Measurements from ENCODE around the gene BPIFA1. TPM values are rescaled to one million over a fixed set of nuclear protein-coding genes. Genes with fewer than 3 reads are reported as not detected.

BPIFA1 gene
- total RNA-seq, 1 donor = not detected

DNA sequence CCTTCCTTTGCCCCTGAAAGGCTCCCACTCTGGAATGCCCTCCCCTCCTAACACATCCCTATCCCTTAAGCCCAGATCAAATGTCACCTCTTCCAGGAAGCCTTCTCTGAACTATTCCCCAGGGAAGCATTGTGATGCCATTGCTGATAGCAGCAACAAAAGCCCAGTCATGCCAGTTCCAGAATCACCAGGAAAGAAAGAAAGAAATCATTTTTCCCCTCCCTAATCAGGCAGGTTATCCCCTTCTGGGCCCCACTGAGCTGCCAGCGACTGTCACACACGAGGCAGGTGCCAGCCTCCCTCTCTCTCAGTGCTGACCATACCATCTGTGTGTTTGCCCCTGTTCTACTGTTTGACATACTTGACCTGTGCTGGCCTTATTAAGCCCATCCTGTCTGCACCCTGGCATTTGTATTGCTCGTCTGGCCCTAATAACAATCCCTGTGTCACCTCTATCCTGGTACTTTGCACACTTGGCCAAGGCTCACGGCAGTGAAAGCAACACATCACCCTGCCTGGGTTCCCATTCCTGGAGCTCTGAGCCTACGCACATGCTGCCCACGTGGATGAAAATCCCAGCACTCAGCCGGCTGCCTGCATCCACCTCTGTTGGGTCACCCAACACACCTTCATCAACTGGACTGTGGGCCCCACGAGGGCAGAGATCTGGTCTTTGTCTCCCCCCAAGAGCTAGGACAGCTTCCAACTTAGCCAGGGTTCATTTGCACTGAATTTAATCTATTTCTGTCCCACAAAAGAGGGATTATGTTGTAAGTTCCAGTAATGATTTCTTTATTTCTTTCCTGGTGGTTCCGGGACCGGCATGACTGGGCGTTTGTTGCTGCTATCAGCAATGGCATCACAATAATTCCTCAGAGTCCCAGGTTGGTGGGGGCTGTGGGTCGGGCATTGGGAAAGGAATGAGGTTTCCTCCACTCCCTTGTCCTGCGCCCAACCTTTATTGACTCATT lies 42.0 kb downstream of the BPIFA1 start:
- DNase-seq (ENCODE audit: low read depth in 2 of 3, low spot score in 2 of 3) = no peak

DNA sequence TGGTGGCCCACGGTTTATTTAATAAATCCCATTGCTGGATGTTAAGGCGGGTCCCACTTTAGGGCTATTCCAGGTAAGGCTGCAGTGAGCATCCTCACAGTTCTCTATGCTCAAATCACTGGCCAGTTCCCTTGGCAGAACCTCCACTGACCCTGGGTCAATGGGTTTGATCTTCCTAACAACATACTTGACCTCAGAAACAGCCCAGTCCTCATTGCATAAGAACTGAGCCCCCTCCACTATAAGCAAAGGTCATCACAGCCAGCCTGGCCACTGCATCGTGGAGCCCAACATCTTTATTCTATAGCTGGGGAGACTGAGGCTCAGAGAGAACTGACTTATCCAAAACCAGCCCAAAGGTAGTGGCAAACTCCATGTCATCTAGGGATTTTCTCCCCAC lies 42.9 kb downstream of the BPIFA1 start:
- no peak for DNase-seq (ENCODE audit: low read depth in 2 of 3, low spot score in 2 of 3)

GRCh38 chr20:33279261-33279910 lies 43.6 kb downstream of the BPIFA1 start:
- no peak for DNase-seq (ENCODE audit: low read depth in 2 of 3, low spot score in 2 of 3)

- no peak for DNase-seq (ENCODE audit: low read depth in 2 of 3, low spot score in 2 of 3)
These were observed 44.3 kb downstream of the BPIFA1 start for GRCh38 chr20:33280000-33280680.

GRCh38 chr20:33280775-33281174 lies 45.0 kb downstream of the BPIFA1 start:
- no peak for DNase-seq (ENCODE audit: low read depth in 2 of 3, low spot score in 2 of 3)

GRCh38 chr20:33281550-33282146 lies 45.9 kb downstream of the BPIFA1 start:
- no peak for DNase-seq (ENCODE audit: low read depth in 2 of 3, low spot score in 2 of 3)

- DNase-seq (ENCODE audit: low read depth in 2 of 3, low spot score in 2 of 3) = no peak
These were observed 46.6 kb downstream of the BPIFA1 start for GRCh38 chr20:33282196-33282934.

GRCh38 chr20:33282991-33283555 lies 47.3 kb downstream of the BPIFA1 start, which contains the start of gene BPIFB1:
BPIFB1 (plus strand) TSS chr20:33283214; CDS start chr20:33286074, 2,860 bp downstream.
- no peak for DNase-seq (ENCODE audit: low read depth in 2 of 3, low spot score in 2 of 3)

DNA sequence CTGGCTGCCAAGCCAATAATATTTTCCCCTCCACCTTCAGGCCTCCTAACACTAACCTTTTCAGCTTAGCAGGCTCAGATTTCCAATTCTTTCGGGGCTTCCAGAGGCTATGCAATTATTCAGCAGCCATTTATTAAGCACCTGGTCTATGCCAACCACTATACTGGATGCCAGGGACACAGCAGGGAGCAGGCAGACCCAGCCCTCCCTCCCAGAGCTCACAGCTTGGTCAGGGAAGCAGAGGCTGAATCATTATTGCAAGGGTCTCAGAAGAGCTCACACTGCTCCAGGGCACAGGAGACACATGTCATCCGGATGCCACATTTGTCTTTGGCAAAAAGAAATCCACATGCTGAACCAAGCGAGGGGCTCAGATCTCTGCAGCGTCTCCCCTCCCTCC lies 48.5 kb downstream of the BPIFA1 start:
- DNase-seq (ENCODE audit: low read depth in 2 of 3, low spot score in 2 of 3) = no peak

DNA sequence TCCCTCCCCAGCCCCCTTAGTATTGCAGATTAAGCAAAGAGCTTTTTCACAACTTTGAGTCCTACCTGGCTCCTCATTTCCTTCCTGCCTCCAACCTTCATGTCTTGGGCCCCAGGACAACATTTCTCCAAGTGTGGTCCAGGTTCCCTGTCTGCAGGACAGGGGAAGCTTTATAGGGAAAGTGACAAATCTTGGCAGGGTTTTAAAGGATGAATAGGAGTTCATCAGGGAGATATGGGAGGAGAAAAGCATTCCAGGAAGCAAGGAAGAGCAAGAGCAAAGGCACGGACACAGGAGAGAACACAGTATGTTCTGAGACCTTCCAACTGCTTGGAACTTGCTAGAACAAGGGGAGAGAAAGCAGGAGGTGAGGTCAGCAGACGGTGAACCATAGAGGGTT lies 49.1 kb downstream of the BPIFA1 start:
- no peak for DNase-seq (ENCODE audit: low read depth in 2 of 3, low spot score in 2 of 3)

DNA sequence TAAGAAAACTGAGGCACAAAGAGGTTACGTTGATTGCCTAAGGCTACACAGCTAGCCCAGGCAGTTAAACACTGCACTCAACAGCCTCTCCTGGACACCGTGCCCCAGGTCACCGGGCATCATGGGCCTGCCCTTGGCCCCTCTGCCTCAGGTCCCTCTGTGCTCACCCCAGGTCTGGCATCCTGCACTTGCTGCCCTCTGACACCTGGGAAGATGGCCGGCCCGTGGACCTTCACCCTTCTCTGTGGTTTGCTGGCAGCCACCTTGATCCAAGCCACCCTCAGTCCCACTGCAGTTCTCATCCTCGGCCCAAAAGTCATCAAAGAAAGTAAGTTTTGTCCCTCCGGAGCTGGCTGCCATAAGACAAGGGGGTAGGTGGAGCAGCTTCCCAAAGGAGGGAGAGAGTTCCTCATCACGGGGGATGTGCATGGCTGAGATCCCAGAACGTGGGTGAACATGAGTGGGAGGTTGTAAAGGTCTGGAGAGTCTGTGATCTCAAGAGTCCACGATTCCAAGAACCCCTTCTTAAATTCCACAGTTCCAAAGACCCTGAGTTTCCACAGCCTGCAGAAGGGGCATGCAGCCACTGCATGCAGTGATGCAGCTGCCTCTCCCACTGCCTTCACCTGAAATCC lies 50.2 kb downstream of the BPIFA1 start:
- DNase-seq (ENCODE audit: low read depth in 2 of 3, low spot score in 2 of 3) = no peak

DNA sequence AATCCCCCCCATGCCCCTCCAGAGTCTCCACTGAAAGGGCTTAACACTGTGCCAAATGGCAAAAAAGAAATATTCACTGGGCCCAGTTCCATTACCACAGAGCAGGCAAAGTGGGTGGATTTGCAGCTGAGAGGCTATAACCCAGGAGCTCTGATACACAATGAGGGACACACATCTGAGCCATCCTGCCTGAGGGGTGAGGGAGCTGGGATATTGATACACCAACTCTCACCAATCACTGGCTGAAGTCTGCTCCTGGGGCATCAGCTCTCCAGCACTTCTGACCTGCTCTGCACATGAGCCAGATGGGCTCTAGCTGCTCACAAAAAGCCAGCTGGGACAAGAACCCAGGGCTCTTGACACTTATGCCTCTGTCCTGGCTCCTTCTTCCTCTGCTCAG lies 52.1 kb downstream of the BPIFA1 start:
- DNase-seq (ENCODE audit: low read depth in 2 of 3, low spot score in 2 of 3) = no peak

GRCh38 chr20:33290852-33291251 lies 55.1 kb downstream of the BPIFA1 start:
- no peak for DNase-seq (ENCODE audit: low read depth in 2 of 3, low spot score in 2 of 3)

DNA sequence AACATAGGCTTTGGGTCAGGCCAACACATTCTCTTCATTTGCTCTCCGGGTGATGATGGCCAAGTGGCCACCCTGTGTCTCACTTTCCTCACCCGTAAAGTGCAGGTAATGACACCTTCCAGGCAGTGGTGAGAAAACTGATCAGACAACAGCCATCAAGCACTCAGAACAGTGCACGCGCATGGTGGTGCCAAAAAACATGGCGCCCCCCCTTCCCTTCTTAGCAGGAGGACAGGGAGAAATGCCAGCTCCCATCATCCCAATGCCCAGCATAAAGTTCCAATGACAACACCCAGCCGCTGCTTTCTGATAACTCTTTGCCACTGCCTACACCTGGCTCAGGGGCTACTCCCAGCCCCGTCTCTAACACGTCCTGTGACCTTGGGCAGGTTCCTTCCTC lies 55.6 kb downstream of the BPIFA1 start:
- DNase-seq (ENCODE audit: low read depth in 2 of 3, low spot score in 2 of 3) = no peak

DNA sequence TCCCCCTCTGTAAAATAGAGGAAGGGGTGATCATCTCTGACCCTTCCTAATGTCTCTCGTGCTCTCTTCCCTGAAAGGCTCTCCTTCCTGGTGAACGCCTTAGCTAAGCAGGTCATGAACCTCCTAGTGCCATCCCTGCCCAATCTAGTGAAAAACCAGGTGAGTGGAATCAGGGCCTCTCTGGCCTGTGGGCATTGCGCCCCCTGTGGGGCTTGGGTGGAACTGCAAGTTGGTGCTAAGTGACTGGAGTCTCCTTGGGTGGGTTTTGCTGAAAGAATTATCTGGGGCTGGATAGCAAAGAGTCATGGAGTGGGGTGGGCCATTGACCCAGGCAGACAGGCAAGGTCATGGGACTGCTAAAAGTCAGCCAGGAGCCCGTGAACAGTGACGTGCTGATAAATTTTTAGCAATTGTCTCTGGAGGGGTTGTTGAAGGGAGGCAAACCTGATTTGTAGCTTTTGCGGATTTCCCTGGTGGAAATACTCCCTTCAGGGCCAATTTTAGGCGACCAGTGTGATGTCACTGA lies 56.1 kb downstream of the BPIFA1 start:
- peak; percentile 38 to 63 (median 39) for DNase-seq (ENCODE audit: low read depth in 2 of 3, low spot score in 2 of 3)

Data from hematopoietic multipotent progenitor cell (in vitro differentiated cells).